Panc1 (cell line): ENCODE measurements around the gene TOB2.

ENCODE experiments used
- CTCF ChIP-seq: fragments of 450-650 bp; IDR thresholded peaks from 2 replicates; pipeline ENCODE4 v1.5.1; 2017; ENCODE audit warnings: mild to moderate bottlenecking
- TCF7L2 ChIP-seq: IDR thresholded peaks from 2 replicates; pipeline ENCODE4 v1.6.1; 2011; ENCODE audit warnings: mild to moderate bottlenecking, low read depth, low read length, inconsistent platforms

DNA sequence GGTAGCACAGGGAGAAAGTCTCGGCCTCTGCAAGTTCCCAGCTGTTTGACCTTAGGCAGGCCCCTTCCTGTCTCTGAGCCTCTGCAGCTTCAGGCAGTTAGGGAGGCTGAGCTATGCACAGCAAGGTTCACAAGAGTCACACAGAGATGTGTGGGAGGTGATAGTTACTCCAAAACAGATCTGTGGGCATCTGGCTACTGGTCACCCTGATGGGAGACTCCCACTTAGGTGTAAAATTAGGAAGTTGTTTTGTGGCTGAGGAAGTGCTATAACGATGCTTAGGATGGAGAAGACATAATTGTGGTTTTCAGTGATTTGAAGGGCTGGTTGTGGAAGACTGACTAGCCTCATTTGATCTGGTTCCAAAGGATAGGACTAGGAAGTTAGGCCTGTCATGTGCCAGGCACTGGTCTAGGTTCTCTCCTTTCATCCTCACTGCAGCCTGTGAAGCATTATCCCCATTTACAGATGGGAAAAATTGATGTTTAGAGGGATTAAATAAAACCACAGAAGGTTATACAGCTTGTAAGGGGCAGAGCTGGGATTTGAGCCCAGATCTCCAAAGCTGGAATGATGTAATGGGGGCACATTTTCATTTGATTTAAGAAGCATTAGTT, 35.8 kb upstream of the TOB2 start:
- TF ChIP-seq TCF7L2: no peak
- TF ChIP-seq CTCF: no peak
